GM12801 (cell line): Measurements from ENCODE around the gene CRY1.

Experiments
- TF ChIP-seq, protein P1 (sequence below): IDR thresholded peaks from one replicate; pipeline ENCODE4 v1.5.1; 2011; ENCODE audit warnings: control low read depth; ENCODE audit not compliant: insufficient read length; ENCODE audit errors: extremely low read depth

CRY1 gene

DNA sequence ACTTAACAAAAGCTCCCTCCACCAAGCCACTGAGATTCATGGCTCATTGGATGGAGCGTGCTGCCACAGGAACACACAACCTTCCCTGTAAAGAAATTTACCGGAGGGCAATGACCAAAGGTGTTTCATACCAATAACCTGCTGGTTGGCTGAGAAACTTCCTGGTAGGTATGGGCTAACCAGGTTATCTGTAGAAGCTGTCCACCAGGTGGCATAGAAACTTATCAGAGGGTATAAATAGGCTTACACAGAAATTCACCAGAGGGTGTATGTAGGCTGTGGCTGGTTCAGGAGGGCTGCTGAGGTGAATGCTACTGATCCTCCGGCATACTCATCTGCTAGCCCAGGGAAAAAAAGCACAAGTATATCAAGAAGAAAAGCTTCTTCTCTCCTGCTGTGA, 79.3 kb downstream of the CRY1 start:
- TF ChIP-seq, protein P1, sequence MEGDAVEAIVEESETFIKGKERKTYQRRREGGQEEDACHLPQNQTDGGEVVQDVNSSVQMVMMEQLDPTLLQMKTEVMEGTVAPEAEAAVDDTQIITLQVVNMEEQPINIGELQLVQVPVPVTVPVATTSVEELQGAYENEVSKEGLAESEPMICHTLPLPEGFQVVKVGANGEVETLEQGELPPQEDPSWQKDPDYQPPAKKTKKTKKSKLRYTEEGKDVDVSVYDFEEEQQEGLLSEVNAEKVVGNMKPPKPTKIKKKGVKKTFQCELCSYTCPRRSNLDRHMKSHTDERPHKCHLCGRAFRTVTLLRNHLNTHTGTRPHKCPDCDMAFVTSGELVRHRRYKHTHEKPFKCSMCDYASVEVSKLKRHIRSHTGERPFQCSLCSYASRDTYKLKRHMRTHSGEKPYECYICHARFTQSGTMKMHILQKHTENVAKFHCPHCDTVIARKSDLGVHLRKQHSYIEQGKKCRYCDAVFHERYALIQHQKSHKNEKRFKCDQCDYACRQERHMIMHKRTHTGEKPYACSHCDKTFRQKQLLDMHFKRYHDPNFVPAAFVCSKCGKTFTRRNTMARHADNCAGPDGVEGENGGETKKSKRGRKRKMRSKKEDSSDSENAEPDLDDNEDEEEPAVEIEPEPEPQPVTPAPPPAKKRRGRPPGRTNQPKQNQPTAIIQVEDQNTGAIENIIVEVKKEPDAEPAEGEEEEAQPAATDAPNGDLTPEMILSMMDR, result no peak

DNA sequence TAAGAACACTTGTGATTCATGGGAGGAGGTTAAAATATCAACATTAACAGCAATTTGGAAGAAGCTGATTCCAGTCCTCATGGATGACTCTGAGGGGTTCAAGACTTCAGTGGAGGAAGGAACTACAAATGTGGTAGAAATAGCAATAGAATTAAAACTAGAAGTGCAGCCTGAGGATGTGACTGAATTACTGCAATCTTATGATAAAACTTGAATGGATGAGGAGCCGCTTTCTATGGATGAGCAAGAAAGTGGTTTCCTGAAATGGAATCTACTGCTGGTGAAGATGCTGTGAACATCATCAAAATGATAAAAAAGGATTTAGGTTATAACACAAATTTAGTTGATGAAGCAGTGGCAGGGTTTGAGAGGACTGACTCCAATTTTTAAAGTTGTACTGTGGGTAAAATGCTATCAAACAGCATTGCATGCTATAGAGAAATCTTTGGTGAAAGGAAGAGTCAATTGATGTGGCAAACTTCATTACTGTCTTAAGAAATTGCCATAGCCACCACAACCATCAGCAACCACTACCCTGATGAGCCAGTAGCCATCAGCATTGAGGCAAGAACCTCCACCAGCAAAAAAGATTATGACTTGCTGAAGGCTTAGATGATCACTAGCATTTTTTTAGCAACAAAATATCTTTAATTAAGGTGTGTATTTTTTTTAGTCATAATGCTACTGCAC, 80.5 kb downstream of the CRY1 start:
- TF ChIP-seq, protein P1, result no peak

DNA sequence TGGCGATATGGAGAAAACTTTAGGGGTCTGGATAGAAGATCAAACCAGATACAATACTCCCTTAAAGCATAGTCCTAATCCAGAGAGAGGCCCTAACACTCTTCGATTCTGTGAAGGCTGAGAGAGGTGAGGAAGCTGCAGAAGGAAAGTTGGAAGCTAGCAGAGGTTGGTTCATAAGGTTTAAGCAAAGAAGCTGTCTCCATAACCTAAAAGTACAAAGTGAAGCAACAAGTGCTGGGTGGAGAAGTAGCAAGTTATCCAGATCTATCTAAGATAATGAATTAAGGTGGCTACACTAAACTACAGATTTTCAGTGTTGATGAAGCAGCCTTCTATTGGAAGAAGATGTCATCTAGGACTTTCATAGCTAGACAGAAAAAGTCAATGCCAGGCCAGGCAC, 81.8 kb downstream of the CRY1 start:
- TF ChIP-seq, protein P1, result no peak

DNA sequence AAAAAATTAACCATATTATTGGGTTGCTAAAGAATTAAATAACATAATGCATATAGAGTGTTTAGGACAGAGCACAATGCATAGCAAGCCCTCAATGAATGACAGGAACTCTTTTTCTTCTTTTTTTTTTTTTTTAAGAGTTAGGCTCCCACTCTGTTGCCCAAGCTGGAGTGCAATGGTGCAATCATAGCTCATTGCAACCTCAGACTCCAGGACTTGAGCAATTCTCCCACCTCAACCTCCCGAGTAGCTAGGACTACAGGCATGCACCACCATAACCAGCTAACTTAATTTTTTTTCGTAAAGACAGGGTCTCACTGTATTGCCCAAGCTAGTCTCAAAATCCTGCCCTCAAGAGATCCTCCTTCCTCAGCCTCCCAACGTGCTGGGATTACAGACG, 85.9 kb downstream of the CRY1 start:
- TF ChIP-seq, protein P1, result no peak

DNA sequence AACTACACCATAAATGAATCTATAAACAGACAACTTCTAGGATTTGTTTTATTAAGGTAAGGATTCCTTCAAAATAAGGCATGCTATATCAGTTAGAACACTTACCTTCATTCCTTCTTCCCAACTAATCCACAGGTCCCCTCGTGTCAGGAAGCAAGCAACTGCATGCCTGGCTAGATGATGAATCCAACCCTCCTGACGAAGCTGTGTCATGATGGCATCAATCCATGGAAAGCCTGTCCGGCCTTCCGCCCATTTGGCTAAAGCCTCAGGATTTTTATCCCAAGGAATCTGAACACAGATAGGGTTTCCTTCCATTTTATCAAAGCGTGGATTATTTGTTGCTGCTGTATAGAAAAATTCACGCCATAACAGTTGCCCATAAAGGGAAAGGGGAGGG, 93.9 kb downstream of the CRY1 start:
- TF ChIP-seq, protein P1, result no peak

DNA sequence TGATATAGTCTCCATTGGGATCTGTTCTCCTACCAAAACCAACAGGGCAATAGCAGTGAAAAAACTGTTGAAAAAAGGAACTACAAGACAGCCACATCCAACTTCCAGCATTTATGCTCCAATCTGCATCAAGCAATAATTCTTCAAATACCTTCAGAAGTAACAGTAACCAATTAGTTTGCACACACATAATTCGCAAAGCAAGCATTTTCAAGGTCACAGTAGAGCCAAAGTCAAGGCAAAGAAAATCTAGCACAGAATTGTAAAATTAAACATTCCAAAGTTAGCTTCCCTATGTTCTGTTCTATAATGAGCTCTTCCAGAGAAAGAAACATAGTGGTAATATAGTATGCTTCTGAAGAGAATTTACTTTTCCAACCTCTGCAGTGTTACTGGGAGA, 95.4 kb downstream of the CRY1 start:
- TF ChIP-seq, protein P1, result no peak

DNA sequence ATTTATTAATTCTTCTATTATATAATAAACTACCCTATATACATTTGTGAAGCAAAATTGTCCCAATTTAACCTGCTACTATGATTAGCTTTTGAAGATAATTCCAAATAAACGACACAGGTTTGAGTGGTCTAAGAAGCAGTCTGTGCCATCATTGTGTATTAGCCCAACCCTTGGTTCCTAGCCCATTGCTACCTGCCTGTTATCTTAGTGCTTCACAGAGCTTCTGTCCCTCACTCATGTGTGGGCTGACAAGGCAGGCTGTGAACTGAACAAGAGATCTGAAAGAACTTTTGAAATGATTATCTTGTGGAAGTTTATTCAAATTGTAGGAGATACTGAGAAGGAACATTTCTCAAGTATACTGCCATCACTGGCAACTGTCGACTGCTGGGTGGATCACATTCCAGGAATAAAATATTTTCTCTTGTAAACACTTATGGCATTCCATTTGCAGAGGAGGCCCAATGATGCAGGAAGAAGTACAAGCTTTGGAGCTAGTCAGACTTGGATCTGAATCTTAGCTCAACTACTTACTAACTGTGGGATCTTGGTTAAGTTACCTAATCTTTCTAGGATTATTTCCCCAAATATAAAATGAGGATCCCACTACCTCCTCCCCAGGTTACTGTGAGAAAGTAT, 98.6 kb downstream of the CRY1 start:
- TF ChIP-seq, protein P1, result no peak
